HEK293T (cell line): ENCODE results near the gene NXN.

ENCODE experiments used
- ARNT ChIP-seq: fragments of 450-650 bp; IDR thresholded peaks from 2 replicates; pipeline ENCODE4 v1.6.1; 2017; ENCODE audit warnings: mild to moderate bottlenecking
- ELF4 ChIP-seq: fragments of 450-650 bp; IDR thresholded peaks from 2 replicates; pipeline ENCODE4 v1.6.1; 2017; ENCODE audit warnings: antibody characterized with exemption
- FOXK2 ChIP-seq: fragments of 450-650 bp; IDR thresholded peaks from 2 replicates; pipeline ENCODE4 v1.6.1; 2016; ENCODE audit warnings: mild to moderate bottlenecking
- FOXM1 ChIP-seq: fragments of 450-650 bp; IDR thresholded peaks from 2 replicates; pipeline ENCODE4 v1.6.1; 2017; ENCODE audit warnings: mild to moderate bottlenecking, borderline replicate concordance
- HDGF ChIP-seq: fragments of 450-650 bp; IDR thresholded peaks from 2 replicates; pipeline ENCODE4 v1.6.1; 2017; ENCODE audit warnings: antibody characterized with exemption, borderline replicate concordance
- L3MBTL2 ChIP-seq: fragments of 450-650 bp; conservative IDR thresholded peaks from 2 replicates; pipeline ENCODE4 v1.6.1; 2016; ENCODE audit warnings: mild to moderate bottlenecking
- LEF1 ChIP-seq: fragments of 450-650 bp; IDR thresholded peaks from 2 replicates; pipeline ENCODE4 v1.6.1; 2017; ENCODE audit warnings: mild to moderate bottlenecking, borderline replicate concordance
- NFRKB ChIP-seq: fragments of 450-650 bp; IDR thresholded peaks from 2 replicates; pipeline ENCODE4 v1.6.1; 2016; ENCODE audit warnings: mild to moderate bottlenecking, moderate library complexity
- SP1 ChIP-seq: fragments of 450-650 bp; IDR thresholded peaks from 2 replicates; pipeline ENCODE4 v1.6.1; 2017
- SUZ12 ChIP-seq: fragments of 450-650 bp; IDR thresholded peaks from 2 replicates; pipeline ENCODE4 v1.6.1; 2016; ENCODE audit warnings: mild to moderate bottlenecking
- TARDBP ChIP-seq: fragments of 450-650 bp; IDR thresholded peaks from 2 replicates; pipeline ENCODE4 v1.6.1; 2016

- TF ChIP-seq FOXK2 (no peak), SUZ12 (no peak), NFRKB (no peak), SP1 (no peak), ARNT (no peak), FOXM1 (no peak), L3MBTL2 (no peak), HDGF (no peak), LEF1 (no peak), ELF4 (no peak), TARDBP (no peak)
These were observed 28.0 kb downstream of the NXN start for GRCh38 chr17:951325-952132.
